GM12801 (cell line): ENCODE measurements around the gene MYCT1.

Source experiments
- CTCF ChIP-seq: IDR thresholded peaks from one replicate; pipeline ENCODE4 v1.5.1; 2011; ENCODE audit warnings: control low read depth; ENCODE audit not compliant: insufficient read length; ENCODE audit errors: extremely low read depth

The MYCT1 gene

GRCh38 chr6:152748843-152749242 lies 51.1 kb downstream of the MYCT1 start:
- no peak for TF ChIP-seq CTCF

GRCh38 chr6:152749336-152749735 lies 51.6 kb downstream of the MYCT1 start:
- no peak for TF ChIP-seq CTCF

- TF ChIP-seq CTCF: no peak
These were observed 53.0 kb downstream of the MYCT1 start, which contains the start of gene VIP for GRCh38 chr6:152750694-152751093. Gene VIP (plus strand): TSS chr6:152750797. CDS start chr6:152752178, 1,381 bp downstream.

- TF ChIP-seq CTCF: no peak
These were observed 67.6 kb downstream of the MYCT1 start for GRCh38 chr6:152765331-152765730.

DNA sequence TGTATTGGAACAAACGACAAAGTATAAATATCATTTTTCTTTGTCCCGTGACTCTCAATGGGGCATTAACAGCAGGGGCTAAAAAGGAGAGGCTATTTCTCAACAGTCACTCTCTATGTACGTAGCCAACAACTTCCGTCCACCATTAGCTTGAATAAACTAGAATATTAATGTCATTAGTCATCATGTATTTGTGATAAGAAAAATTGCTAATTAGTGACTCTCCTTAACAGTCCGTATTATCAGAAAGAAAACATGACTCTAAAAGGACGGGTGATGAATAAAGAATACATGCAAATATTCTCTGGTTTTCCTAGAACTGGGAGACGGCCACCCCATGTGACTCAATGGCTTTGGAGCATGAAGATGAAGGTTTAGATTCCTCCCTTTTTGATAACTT lies 71.5 kb downstream of the MYCT1 start:
- TF ChIP-seq CTCF: no peak

DNA sequence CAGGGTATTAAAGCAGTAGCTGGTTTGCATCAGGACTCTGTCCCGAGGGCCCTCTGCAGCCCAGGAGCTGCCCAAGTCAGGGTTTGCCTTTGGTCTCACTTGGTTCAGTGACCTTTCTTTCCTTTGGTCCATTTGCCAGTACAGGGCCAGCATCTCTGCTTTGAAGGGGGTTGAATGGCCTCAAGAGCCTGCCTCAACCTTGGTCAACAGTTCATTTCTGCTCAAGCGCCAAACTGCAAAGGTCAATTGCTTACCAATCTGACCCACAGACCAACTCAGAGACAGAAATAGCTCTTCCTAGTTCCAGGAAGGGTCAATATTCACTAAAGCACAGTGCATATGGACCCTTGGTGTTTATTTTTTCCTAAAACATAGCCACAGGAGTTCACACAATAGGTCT lies 72.3 kb downstream of the MYCT1 start:
- TF ChIP-seq CTCF: no peak

DNA sequence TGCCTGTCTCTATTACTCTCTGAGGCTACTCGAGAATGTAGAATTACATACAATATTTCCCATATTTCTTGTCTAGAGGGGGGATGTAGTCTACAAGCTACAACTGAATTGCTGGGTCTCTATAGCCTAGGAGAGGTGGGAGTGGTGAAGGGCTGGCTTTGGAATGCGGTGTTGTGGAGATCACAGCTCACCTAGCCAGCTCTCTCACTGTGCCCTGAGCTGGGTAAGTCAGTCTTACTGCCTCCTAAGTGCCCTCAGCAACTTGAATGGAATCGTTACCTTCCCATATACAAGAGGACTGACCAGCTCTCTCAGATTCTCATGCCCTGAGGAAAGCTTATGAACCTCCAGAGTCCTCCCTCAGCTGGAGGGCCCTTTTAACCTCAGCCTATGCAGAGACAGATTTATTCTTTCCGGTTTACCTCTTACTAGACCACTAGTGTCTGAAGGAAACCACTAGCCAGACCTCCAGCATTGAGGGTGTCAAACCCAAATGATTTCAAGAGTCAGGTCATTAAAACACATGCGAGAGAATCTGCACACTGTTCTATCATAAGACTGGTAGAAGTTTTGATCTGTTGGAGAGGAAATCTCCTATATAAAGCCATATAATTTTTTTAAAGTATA lies 73.5 kb downstream of the MYCT1 start:
- TF ChIP-seq CTCF: no peak
